ENCODE results near the gene GTPBP4.
A peak's percentile ranks its signal among the peaks of the same experiment; 100 is the strongest.
"Not testable (repeated sequence)": the region's sequence is repeated elsewhere in the genome, so short reads cannot be mapped to it uniquely, and the experiment has no call there.

The GTPBP4 gene

DNA sequence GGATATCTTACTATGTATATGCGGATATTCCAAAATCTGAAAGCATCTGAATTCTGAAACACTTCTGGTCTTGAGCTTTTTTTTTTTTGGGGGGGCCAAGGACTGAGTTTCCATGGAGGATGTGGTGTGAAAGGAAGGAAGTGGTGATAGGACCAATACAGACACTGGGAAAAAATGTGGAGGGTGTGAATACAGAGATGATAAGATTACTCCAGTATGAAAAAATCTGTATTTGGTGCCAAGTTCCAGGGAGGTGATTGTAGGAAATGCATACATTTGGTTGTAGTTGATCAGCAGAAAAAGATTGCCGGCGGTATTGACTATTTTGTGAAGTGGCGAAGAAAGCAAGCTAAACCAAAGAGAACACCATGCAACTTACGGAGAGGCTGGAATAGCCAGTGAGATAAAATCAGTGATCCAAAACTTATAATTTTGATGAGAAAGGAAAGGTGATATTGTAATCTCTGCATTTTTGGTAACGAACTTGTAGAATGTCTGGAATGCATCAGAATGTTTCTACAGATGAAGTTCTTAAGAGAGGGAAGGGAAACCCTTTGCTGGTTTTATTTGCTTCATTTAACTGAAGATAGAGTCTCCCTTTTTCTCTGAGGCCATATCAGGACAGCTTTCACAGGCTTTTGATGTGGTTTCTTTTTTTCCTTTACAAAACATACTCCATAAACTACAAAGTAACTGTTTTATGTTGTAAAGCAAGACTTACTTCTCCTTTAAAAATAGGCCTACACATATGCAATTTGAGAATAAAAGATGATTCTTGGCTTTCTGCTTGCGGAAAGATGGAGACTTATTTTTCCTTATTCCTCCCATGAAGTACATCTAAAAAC lies 73.9 kb downstream of the GTPBP4 start:
- no peak for DNase-seq

- peak; percentile 47 to 81 for DNase-seq
Observed at GRCh38 chr10:1063232-1063865, 75.1 kb downstream of the GTPBP4 start.

GRCh38 chr10:1064964-1065247 lies 76.7 kb downstream of the GTPBP4 start:
- DNase-seq, result no peak

DNA sequence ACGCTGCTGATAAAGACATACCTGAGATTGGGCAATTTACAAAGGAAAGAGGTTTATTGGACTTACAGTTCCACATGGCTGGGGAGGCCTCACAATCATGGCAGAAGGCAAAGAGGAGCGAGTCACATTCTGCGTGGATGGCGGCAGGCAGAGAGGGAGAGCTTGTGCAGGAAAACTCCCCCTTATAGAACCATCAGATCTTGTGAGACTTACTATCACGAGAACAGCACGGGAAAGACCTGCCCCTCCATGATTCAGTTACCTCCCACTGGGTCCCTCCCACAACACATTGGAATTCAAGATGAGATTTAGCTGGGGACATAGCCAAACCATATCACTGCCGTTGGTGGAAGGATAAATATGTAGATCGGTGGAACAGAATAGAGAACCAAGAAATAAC lies 78.5 kb downstream of the GTPBP4 start:
- DNase-seq, result not testable (repeated sequence)

DNA sequence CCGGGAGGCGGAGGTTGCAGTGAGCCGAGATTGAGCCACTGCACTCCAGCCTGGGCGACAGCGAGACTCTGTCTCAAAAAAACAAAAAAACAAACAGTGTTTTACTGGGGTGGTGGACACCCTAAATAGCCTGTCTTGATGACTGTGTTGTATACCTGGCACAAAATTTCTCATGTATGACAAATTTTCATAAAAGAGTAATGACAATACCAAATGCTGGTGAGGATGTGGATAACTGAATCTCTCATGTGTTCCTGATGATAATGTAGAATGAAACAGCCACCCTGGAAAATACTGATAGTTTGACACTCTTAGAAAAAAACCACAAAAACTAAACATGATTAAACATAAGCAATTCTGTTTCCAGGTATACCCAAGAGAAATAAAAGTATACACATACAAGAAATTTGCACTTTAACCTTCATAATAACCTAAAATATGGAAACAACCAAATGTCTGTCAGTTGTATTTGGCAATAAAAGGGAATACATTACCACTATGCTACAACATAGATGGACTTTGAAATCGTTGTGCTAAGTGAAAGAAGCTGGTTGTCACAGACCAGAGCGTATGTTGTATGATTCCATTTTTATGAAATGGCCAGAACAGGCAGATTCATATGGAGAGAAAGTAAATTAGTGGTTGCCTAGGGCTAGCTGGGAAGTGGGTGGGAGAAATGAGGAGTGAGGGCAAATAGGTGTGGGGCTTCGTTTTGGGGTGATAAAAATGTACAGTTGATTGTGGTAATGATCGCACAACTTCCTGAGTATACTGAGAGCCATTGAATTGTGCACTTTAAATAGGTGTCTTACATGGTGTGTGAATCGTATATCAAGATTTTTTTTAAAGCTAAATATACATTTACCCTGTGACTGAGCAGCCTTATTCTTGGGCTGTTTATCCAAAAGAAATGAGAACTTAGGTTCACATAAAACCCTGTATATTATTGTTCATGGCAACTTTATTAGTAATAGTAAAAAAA lies 80.4 kb downstream of the GTPBP4 start:
- DNase-seq, result no peak
